Esophagus muscularis mucosa (tissue), 4 donors: ENCODE measurements around the gene APOA5. TPM values are rescaled to one million over a fixed set of nuclear protein-coding genes. Genes with fewer than 3 reads are reported as not detected.
"Not testable (repeated sequence)": the region's sequence is repeated elsewhere in the genome, so short reads cannot be mapped to it uniquely, and the experiment has no call there.

ENCODE experiments used
- DNase-seq: peaks from one replicate; pipeline ENCODE4 v3.0.0-alpha.2; 2017; ENCODE audit errors: extremely low spot score
- H3K27ac ChIP-seq, 4 donors: fragments of 200-600 bp; sonication (generic); replicated peaks in 1 of 4; 1 replicate in 3 of 4; 2 replicates in 1 of 4; pipeline ENCODE4 v1.5.1; 2016 to 2019; ENCODE audit warnings: mild to moderate bottlenecking in 1 of 4
- H3K27me3 ChIP-seq, 4 donors: fragments of 200-600 bp; sonication (generic); one replicate each; pipeline versions ENCODE4 v1.5.1 to v1.6.0; 2016 to 2019
- H3K36me3 ChIP-seq, 4 donors: fragments of 200-600 bp; sonication (generic); one replicate each; pipeline ENCODE4 v1.5.1; 2016 to 2019
- H3K4me1 ChIP-seq, 4 donors: fragments of 200-600 bp; sonication (generic); one replicate each; pipeline ENCODE4 v1.5.1; 2016 to 2019
- H3K4me3 ChIP-seq, 4 donors: fragments of 200-600 bp; sonication (generic); 1 replicate in 2 of 4; 2 replicates in 2 of 4; pipeline ENCODE4 v1.5.1; 2016 to 2019; ENCODE audit warnings: mild to moderate bottlenecking in 4 of 4, moderate library complexity in 1 of 4
- H3K9me3 ChIP-seq, 4 donors: fragments of 200-600 bp; sonication (generic); 1 replicate in 3 of 4; 2 replicates in 1 of 4; pipeline ENCODE4 v1.5.1; 2016 to 2019
- CTCF ChIP-seq, 3 experiments: fragments of 200-600 bp in 2 of 3; fragments of 450-650 bp in 1 of 3; sonication (generic) in 2 of 3; IDR thresholded peaks; one replicate each; pipeline ENCODE4 v1.5.1; 2017 to 2019; ENCODE audit warnings: antibody characterized with exemption in 3 of 3, mild to moderate bottlenecking in 2 of 3, moderate library complexity in 1 of 3
- EP300 ChIP-seq: sonication (generic); formaldehyde crosslinking; IDR thresholded peaks from one replicate; pipeline ENCODE4 v1.6.1; 2017; ENCODE audit warnings: antibody characterized with exemption
- POLR2A ChIP-seq: fragments of 450-650 bp; IDR thresholded peaks from one replicate; pipeline ENCODE4 v1.6.1; 2017; ENCODE audit warnings: antibody characterized with exemption, moderate library complexity, mild to moderate bottlenecking, low read depth
- POLR2AphosphoS5 ChIP-seq, 2 donors: sonication (generic); formaldehyde crosslinking; IDR thresholded peaks; one replicate each; pipeline ENCODE4 v1.6.1; 2017; ENCODE audit warnings: antibody characterized with exemption in 2 of 2
- WGBS: methylation state at CpG from one replicate; pipeline ENCODE4 v1.1.5; 2018; 5-methylcytosine and 5-hydroxymethylcytosine counted together
- intact Hi-C: fragments of 100-400 bp; cut with DNase I; formaldehyde crosslinking; loops from one replicate; pipeline ENCODE4 v1.15.1; 2023
- total RNA-seq, 4 donors: library from RNA; depleted of rRNA; stranded (reverse); fragments of >200 nt; gene quantifications; one replicate each; pipeline versions ENCODE4 v1.1.0 to v1.2.1, GENCODE V29; 2016

The APOA5 gene
- total RNA-seq, 4 donors from 2014 or later, result not detected

GRCh38 chr11:116837231-116838091, 45.8 kb upstream of the APOA5 start, which contains the start of gene APOA1:
TSS of gene APOA1 (minus strand) at chr11:116837622. CDS start at chr11:116837387, 235 bp downstream.
- H3K4me1 ChIP-seq, result peaks cover 27 to 46% (median 32%) of the 10 kb centered on the region in 4 donors
- 81% methylated on average over 17 of the region's 19 CpGs for WGBS
- intact Hi-C loops, result no loop called here
- TF ChIP-seq EP300, result no peak
- no peak for TF ChIP-seq POLR2A
- TF ChIP-seq CTCF (IDR thresholded peaks at IDR 0.05), result no peak
- no peak for TF ChIP-seq POLR2AphosphoS5 (IDR thresholded peaks at IDR 0.05)
- no peak within 1 kb of the TSS for H3K4me3 ChIP-seq
- DNase-seq, result no peak
- H3K27me3 ChIP-seq, result no peaks in the 10 kb centered on the region
- H3K9me3 ChIP-seq, result no peaks in the 10 kb centered on the region
- H3K27ac ChIP-seq, result peak within 1 kb of the TSS; percentile 73 to 88 (median 86)
- H3K36me3 ChIP-seq, result no peaks in the 10 kb centered on the region

- 90% methylated on average over 7 of the region's 7 CpGs for WGBS
- Histone ChIP-seq H3K27ac (peak overlapping the region; percentile 73 to 88 (median 86)), H3K9me3 (no peaks in the 10 kb centered on the region), H3K4me3 (no peak overlapping the region), H3K36me3 (no peaks in the 10 kb centered on the region), H3K27me3 (no peaks in the 10 kb centered on the region), H3K4me1 (peaks cover 27 to 46% (median 32%) of the 10 kb centered on the region in 4 donors)
- DNase-seq, result no peak
- intact Hi-C loops, result no loop called here
- TF ChIP-seq POLR2AphosphoS5 (IDR thresholded peaks at IDR 0.05), result no peak
- no peak for TF ChIP-seq POLR2A
- TF ChIP-seq EP300, result no peak
- TF ChIP-seq CTCF (IDR thresholded peaks at IDR 0.05), result no peak
These were observed 44.9 kb upstream of the APOA5 start for GRCh38 chr11:116836632-116836991.

- no peaks in the 10 kb centered on the region for H3K27me3 ChIP-seq
- peak overlapping the region; percentile 45 to 54 (median 51) for H3K4me3 ChIP-seq
- no peaks in the 10 kb centered on the region for H3K9me3 ChIP-seq
- peak overlapping the region; percentile 73 to 88 (median 86) for H3K27ac ChIP-seq
- DNase-seq, result peak; percentile 95
- peaks cover 27 to 44% (median 32%) of the 10 kb centered on the region in 4 donors for H3K4me1 ChIP-seq
- 29% methylated on average over 23 of the region's 57 CpGs for WGBS
- intact Hi-C loops, result loop anchor here (2.0 kb wide), 1 partner anchor 43 kb away; no protein-coding TSS in a partner anchor
- peak; percentile 74 to 87 for TF ChIP-seq POLR2AphosphoS5 (IDR thresholded peaks at IDR 0.05)
- peak; percentile 64 to 75 (median 73) for TF ChIP-seq CTCF (IDR thresholded peaks at IDR 0.05)
- no peak for TF ChIP-seq EP300
- H3K36me3 ChIP-seq, result no peaks in the 10 kb centered on the region
These were observed 44.3 kb upstream of the APOA5 start for GRCh38 chr11:116835791-116836631.

GRCh38 chr11:116835042-116835772, 43.5 kb upstream of the APOA5 start:
- H3K27me3 ChIP-seq, result no peaks in the 10 kb centered on the region
- H3K4me3 ChIP-seq, result peak overlapping the region; percentile 45 to 54 (median 51)
- no peaks in the 10 kb centered on the region for H3K9me3 ChIP-seq
- TF ChIP-seq EP300 (no peak), POLR2AphosphoS5 (IDR thresholded peaks at IDR 0.05) (no peak), CTCF (IDR thresholded peaks at IDR 0.05) (no peak), POLR2A (no peak)
- H3K36me3 ChIP-seq, result no peaks in the 10 kb centered on the region
- H3K4me1 ChIP-seq, result peaks cover 27 to 36% (median 32%) of the 10 kb centered on the region in 4 donors
- DNase-seq, result no peak
- peak overlapping the region; percentile 73 to 88 (median 86) for H3K27ac ChIP-seq
- 37% methylated on average over 15 of the region's 28 CpGs for WGBS
- intact Hi-C loops, result loop anchor here (2.0 kb wide), 1 partner anchor 42 kb away; no protein-coding TSS in a partner anchor

- intact Hi-C loops, result loop anchor here (2.0 kb wide), 1 partner anchor 42 kb away; no protein-coding TSS in a partner anchor
- DNase-seq, H3K27me3 ChIP-seq, H3K9me3 ChIP-seq, H3K36me3 ChIP-seq: not testable (repeated sequence)
- 90% methylated on average over 10 of the region's 13 CpGs for WGBS
- H3K4me3 ChIP-seq, result peak overlapping the region in 2 of 4 donors; percentile 45 to 50
- peak overlapping the region; percentile 73 to 88 (median 86) for H3K27ac ChIP-seq
- peaks cover 27 to 34% (median 32%) of the 10 kb centered on the region in 4 donors for H3K4me1 ChIP-seq
These were observed 42.9 kb upstream of the APOA5 start for GRCh38 chr11:116834535-116835041.
